OCI-LY3 (cell line): ENCODE results near the gene GJB2.

ENCODE experiments used
- H2AFZ ChIP-seq: fragments of 200-600, 300-600 bp; shearing (Covaris generic); 2 replicates; pipeline ENCODE4 v1.6.0; 2014; ENCODE audit warnings: antibody characterized with exemption, low read depth, low read length
- H3K27ac ChIP-seq: fragments of 200-600, 300-600 bp; sonication (generic); 2 replicates; pipeline ENCODE4 v1.5.1; 2014; ENCODE audit warnings: mild to moderate bottlenecking, low read length, moderate library complexity, mixed read lengths
- H3K27me3 ChIP-seq: fragments of 200-600, 300-600 bp; sonication (generic); 2 replicates; pipeline ENCODE4 v1.6.1; 2014; ENCODE audit warnings: low read depth, low read length, mixed read lengths
- H3K36me3 ChIP-seq: fragments of 200-600, 300-600 bp; sonication (generic); replicated peaks from 2 replicates; pipeline ENCODE3; 2014; ENCODE audit warnings: low read depth, low read length, mixed read lengths
- H3K4me1 ChIP-seq: fragments of 300-600, 200-600 bp; sonication (generic); 2 replicates; pipeline ENCODE4 v1.6.1; 2014; ENCODE audit warnings: low read length, mixed read lengths
- H3K4me2 ChIP-seq: fragments of 200-600, 300-600 bp; sonication (generic); 2 replicates; pipeline ENCODE4 v1.6.1; 2014; ENCODE audit warnings: low read length, mixed read lengths
- H3K4me3 ChIP-seq: fragments of 300-600, 200-600 bp; sonication (generic); 2 replicates; pipeline ENCODE4 v1.5.1; 2014; ENCODE audit warnings: antibody characterized with exemption, mild to moderate bottlenecking, low read length, moderate library complexity
- H3K79me2 ChIP-seq: fragments of 300-600, 200-600 bp; shearing (Covaris generic); 2 replicates; pipeline ENCODE4 v1.6.1; 2014; ENCODE audit warnings: mild to moderate bottlenecking, low read length, mixed read lengths
- H3K9ac ChIP-seq: fragments of 300-600, 200-600 bp; shearing (Covaris generic); 2 replicates; pipeline ENCODE4 v1.6.0; 2014; ENCODE audit warnings: mild to moderate bottlenecking, low read length, moderate library complexity
- H3K9me3 ChIP-seq: fragments of 200-600, 300-600 bp; shearing (Covaris generic); 2 replicates; pipeline ENCODE4 v1.6.1; 2014; ENCODE audit warnings: low read length, mixed read lengths; ENCODE audit not compliant: insufficient read depth
- H4K20me1 ChIP-seq: fragments of 200-600, 300-600 bp; sonication (generic); 2 replicates; pipeline ENCODE4 v1.6.1; 2016; ENCODE audit warnings: low read length, mixed read lengths; ENCODE audit not compliant: insufficient read depth
- CTCF ChIP-seq: fragments of 200-600, 300-600 bp; sonication (generic); IDR thresholded peaks from 2 replicates; pipeline ENCODE4 v1.5.1; 2014; ENCODE audit warnings: antibody characterized with exemption, low read length, low read depth
- EZH2phosphoT487 ChIP-seq: fragments of 200-600 bp; shearing (Covaris generic); IDR thresholded peaks from 2 replicates; pipeline ENCODE4 v1.6.1; 2018; ENCODE audit warnings: antibody characterized with exemption, mixed run types, low read depth

Gene GJB2

GRCh38 chr13:20231839-20232555, 39.3 kb upstream of the GJB2 start, which contains the start of gene GJB6:
GJB6 (minus strand) TSS chr13:20232319; CDS start chr13:20223480, 8,839 bp downstream.
- Histone ChIP-seq H3K4me2 (no peak within 1 kb of the TSS), H3K4me3 (no peak within 1 kb of the TSS), H3K79me2 (no peaks in the 10 kb centered on the region), H3K27ac (no peak within 1 kb of the TSS), H4K20me1 (no peaks in the 10 kb centered on the region), H2AFZ (no peak within 1 kb of the TSS), H3K4me1 (no peaks in the 10 kb centered on the region), H3K27me3 (no peaks in the 10 kb centered on the region), H3K36me3 (no peaks in the 10 kb centered on the region), H3K9ac (no peak within 1 kb of the TSS), H3K9me3 (no peaks in the 10 kb centered on the region)
- TF ChIP-seq EZH2phosphoT487 (no peak), CTCF (no peak)

GRCh38 chr13:20230913-20231838, 38.4 kb upstream of the GJB2 start:
- no peak overlapping the region for H3K4me3 ChIP-seq
- H3K27ac ChIP-seq, result no peak overlapping the region
- no peaks in the 10 kb centered on the region for H3K79me2 ChIP-seq
- H4K20me1 ChIP-seq, result no peaks in the 10 kb centered on the region
- no peaks in the 10 kb centered on the region for H3K4me1 ChIP-seq
- no peaks in the 10 kb centered on the region for H3K36me3 ChIP-seq
- no peak overlapping the region for H3K9ac ChIP-seq
- no peak overlapping the region for H3K4me2 ChIP-seq
- no peak for TF ChIP-seq EZH2phosphoT487
- TF ChIP-seq CTCF, result no peak
- no peaks in the 10 kb centered on the region for H3K9me3 ChIP-seq
- H2AFZ ChIP-seq, result no peak overlapping the region
- 0 out of 2 replicates have a peak, but pooled peaks cover 6% of the 10 kb centered on the region for H3K27me3 ChIP-seq

GRCh38 chr13:20227730-20228129, 35.0 kb upstream of the GJB2 start:
- Histone ChIP-seq H3K4me3 (no peak overlapping the region), H3K79me2 (no peaks in the 10 kb centered on the region), H3K36me3 (no peaks in the 10 kb centered on the region), H4K20me1 (no peaks in the 10 kb centered on the region), H3K9me3 (no peaks in the 10 kb centered on the region), H3K9ac (no peak overlapping the region), H3K27ac (no peak overlapping the region), H3K4me2 (no peak overlapping the region), H2AFZ (no peak overlapping the region), H3K27me3 (peaks cover 13% of the 10 kb centered on the region), H3K4me1 (no peaks in the 10 kb centered on the region)
- TF ChIP-seq EZH2phosphoT487, result no peak
- TF ChIP-seq CTCF, result no peak

- Histone ChIP-seq H3K79me2 (no peaks in the 10 kb centered on the region), H3K4me3 (no peak overlapping the region), H3K4me2 (no peak overlapping the region), H3K9me3 (no peaks in the 10 kb centered on the region), H2AFZ (no peak overlapping the region), H3K36me3 (no peaks in the 10 kb centered on the region), H3K27me3 (peaks cover 16% of the 10 kb centered on the region), H4K20me1 (no peaks in the 10 kb centered on the region), H3K4me1 (no peaks in the 10 kb centered on the region), H3K9ac (no peak overlapping the region), H3K27ac (no peak overlapping the region)
- TF ChIP-seq CTCF (no peak), EZH2phosphoT487 (no peak)
Measured at GRCh38 chr13:20227288-20227687, 34.5 kb upstream of the GJB2 start.
